ENCODE measurements around the gene BPIFB3.

Gene BPIFB3, protein sequence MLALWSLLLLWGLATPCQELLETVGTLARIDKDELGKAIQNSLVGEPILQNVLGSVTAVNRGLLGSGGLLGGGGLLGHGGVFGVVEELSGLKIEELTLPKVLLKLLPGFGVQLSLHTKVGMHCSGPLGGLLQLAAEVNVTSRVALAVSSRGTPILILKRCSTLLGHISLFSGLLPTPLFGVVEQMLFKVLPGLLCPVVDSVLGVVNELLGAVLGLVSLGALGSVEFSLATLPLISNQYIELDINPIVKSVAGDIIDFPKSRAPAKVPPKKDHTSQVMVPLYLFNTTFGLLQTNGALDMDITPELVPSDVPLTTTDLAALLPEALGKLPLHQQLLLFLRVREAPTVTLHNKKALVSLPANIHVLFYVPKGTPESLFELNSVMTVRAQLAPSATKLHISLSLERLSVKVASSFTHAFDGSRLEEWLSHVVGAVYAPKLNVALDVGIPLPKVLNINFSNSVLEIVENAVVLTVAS

GRCh38 chr20:33053291-33054106 lies at the start of gene BPIFB3:
Gene BPIFB3 (plus strand): TSS chr20:33053903. CDS start chr20:33055436, 1,533 bp downstream.
- no peak for DNase-seq

- DNase-seq: no peak
These were observed 49.5 kb upstream of the BPIFB3 start, which contains the start of gene SUN5 for GRCh38 chr20:33004141-33004751. Gene SUN5 (minus strand): TSS chr20:33004433. CDS start chr20:33004340, 93 bp downstream.

DNA sequence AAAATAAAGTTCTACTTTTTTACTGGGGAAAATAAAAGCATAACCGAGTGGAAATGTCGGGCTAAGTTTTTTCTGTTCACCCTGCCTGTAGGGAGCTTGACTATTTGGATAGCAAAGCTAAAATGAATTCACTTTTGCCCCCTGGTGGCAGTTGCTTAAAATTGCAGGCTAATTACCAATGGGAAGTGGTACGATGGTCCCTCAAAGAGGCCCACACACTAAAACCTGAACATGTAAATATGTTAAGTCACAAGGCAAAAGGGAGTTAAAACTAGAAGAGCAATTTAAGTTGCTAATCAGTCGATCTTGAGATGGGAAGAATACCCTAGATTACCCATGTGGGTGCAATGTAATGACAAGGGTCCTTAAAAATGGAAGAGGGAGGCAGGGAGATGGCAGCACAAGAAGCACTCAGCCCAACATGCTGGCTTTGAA lies 48.6 kb upstream of the BPIFB3 start:
- peak in 1 of 2 experiments; percentile 25 for DNase-seq

GRCh38 chr20:33005908-33006775 lies 47.6 kb upstream of the BPIFB3 start:
- DNase-seq: peak in 1 of 2 experiments; percentile 11

GRCh38 chr20:33006776-33007375 lies 46.8 kb upstream of the BPIFB3 start:
- no peak for DNase-seq

- DNase-seq: no peak
These were observed 46.0 kb upstream of the BPIFB3 start, which contains the start of gene BPIFB2 for GRCh38 chr20:33007376-33008335. Gene BPIFB2 (plus strand): TSS chr20:33007704. CDS start chr20:33008575, 871 bp downstream.

- no peak for DNase-seq
These were observed 45.1 kb upstream of the BPIFB3 start for GRCh38 chr20:33008336-33009213.

- DNase-seq: peak in 1 of 2 experiments; percentile 13
These were observed 44.2 kb upstream of the BPIFB3 start for GRCh38 chr20:33009214-33010132.

DNA sequence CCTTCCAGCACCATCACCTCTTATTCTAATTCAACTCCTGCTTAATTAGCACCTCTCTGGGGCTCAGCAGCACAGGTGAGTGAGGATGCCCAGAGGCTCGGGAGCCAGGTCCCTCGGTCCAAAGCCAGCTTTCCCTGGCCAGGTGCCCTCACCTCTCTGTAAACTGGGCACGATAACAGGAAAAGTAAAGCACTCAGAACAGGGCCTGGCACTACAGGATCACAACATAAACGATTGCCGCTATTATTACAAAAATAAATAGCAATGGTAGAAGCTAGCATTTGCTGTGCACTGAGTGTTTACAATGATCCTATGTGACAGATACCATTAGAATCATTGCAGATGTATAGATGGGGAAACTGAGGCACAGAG lies 43.6 kb upstream of the BPIFB3 start:
- DNase-seq: no peak

DNA sequence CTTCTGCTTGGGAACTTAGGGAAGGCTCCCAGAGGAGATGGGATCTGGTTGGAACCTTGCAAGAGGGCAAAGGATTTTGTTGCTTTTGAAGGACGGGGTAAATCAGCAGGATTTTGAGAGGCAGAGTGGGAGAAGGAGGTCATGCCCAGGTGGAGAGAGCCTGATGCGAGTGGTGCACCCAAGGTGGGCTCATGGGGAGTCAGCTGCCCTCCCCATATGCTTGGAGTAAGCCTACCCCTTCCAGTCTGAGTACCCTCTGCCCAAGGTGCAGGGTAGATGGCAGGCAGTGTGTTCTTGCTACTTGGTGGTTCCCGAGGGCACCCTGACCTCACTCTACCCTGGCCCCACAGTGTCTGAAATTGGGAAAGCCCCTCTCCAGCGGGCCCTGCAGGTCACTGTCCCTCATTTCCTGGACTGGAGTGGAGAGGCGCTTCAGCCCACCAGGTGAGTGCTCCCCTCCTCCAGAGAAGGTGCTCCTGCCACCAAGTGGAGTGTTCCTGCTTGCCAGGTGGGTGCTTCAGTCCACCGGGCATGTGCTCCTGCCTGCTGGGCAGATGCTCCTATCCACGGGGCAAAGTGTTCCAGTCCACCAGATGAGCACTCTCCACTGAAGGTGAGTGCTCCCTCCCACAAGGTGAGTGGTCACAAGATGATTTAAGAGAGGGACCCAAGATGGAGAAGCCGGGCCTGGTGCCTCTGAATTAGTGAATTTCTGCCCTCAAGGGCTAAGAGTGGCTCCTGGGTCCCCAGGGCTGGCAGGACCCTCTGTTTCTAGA lies 42.8 kb upstream of the BPIFB3 start:
- DNase-seq: no peak

- no peak for DNase-seq
These were observed 41.1 kb upstream of the BPIFB3 start for GRCh38 chr20:33012327-33013189.

- DNase-seq: no peak
These were observed 39.9 kb upstream of the BPIFB3 start for GRCh38 chr20:33013701-33014326.

DNA sequence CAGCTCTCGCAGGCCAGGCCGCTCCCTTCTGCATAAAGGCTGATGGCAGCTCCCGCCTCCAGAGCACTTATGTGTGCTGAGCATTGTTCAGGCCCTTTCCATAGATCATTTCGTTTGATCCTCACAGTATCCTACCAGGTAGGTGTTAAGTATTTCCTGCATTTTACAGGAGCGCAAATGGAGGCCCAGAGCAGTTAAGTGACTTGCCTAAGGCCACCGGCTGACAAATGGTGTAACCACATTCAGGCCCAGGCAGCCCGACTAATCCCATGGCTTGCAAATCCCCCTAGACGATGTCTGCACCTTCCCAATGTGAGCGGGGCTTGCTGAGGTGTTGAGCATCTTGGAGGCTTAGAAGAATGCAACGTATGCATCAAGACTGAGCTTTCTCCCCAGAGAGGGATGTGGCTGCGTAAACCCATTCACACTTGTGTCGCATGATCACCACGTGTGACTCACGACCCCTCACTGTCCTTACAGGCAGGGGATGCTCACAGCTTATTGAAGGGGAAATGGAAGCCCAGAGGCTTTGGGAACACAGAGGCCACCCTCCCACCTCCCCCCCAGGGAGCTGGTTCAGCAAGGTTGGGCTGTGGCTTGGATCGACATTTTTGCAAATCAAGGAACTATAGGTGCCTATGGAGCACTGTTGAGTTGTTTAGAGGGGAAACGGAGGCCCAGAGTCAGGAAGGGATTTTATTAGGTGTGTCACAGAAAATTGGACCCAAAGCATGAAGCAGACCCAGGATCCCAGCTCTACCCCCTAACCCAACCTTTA lies 39.2 kb upstream of the BPIFB3 start:
- DNase-seq: no peak

GRCh38 chr20:33015114-33015484 lies 38.6 kb upstream of the BPIFB3 start:
- DNase-seq: no peak
